Natural killer cell (primary cell): ENCODE results near the gene GPX4. TPM values are rescaled to one million over a fixed set of nuclear protein-coding genes. Genes with fewer than 3 reads are reported as not detected.

Source experiments
- ATAC-seq, 3 donors: fragments of 150-1000 bp in 2 of 3; fragments of 200-7000 bp in 1 of 3; cut with Tn5 transposase; 1 replicate in 1 of 3; 2 replicates in 2 of 3; pipeline ENCODE4 v1.10.0; 2021; ENCODE audit warnings: mild to moderate bottlenecking in 2 of 3, moderate library complexity in 2 of 3
- DNase-seq, 2 donors: peaks; one replicate each; pipeline versions ENCODE4 v3.0.0 to v3.0.0-alpha.2; 2013 to 2021; ENCODE audit warnings: mixed read lengths in 1 of 2
- H3K27ac ChIP-seq: one replicate; pipeline ENCODE4 v1.5.1; 2013; ENCODE audit warnings: mild to moderate bottlenecking, low read length
- H3K27me3 ChIP-seq: one replicate; pipeline ENCODE4 v1.6.1; 2013; ENCODE audit warnings: low read length; ENCODE audit not compliant: control insufficient read depth, insufficient read depth
- H3K36me3 ChIP-seq: one replicate; pipeline ENCODE4 v1.6.1; 2013; ENCODE audit warnings: low read length; ENCODE audit not compliant: control insufficient read depth, insufficient read depth
- H3K4me1 ChIP-seq: one replicate; pipeline ENCODE4 v1.6.1; 2013; ENCODE audit warnings: low read length; ENCODE audit not compliant: control insufficient read depth, insufficient read depth
- H3K4me3 ChIP-seq: one replicate; pipeline ENCODE4 v1.5.1; 2013; ENCODE audit warnings: low read length
- H3K9me3 ChIP-seq: one replicate; pipeline ENCODE4 v1.6.1; 2013; ENCODE audit warnings: low read length; ENCODE audit not compliant: control insufficient read depth, insufficient read depth
- H3K27ac Mint-ChIP-seq, 2 donors: one replicate each; pipeline ENCODE4 v1.8.0; 2022; ENCODE audit warnings: mild to moderate bottlenecking in 2 of 2, mixed read lengths in 2 of 2, moderate library complexity in 1 of 2
- H3K27me3 Mint-ChIP-seq, 2 donors: one replicate each; pipeline ENCODE4 v1.8.0; 2022; ENCODE audit warnings: low read depth in 2 of 2, mixed read lengths in 2 of 2
- H3K36me3 Mint-ChIP-seq: one replicate; pipeline ENCODE4 v1.8.0; 2022; ENCODE audit warnings: mixed read lengths
- H3K4me1 Mint-ChIP-seq, 2 donors: one replicate each; pipeline ENCODE4 v1.8.0; 2022; ENCODE audit warnings: mixed read lengths in 2 of 2
- H3K4me3 Mint-ChIP-seq: one replicate; pipeline ENCODE4 v1.8.0; 2022; ENCODE audit warnings: mild to moderate bottlenecking, moderate library complexity, mixed read lengths
- H3K9me3 Mint-ChIP-seq, 2 donors: one replicate each; pipeline ENCODE4 v1.8.0; 2022; ENCODE audit warnings: mixed read lengths in 2 of 2
- WGBS: methylation state at CpG from one replicate; pipeline ENCODE4 v1.1.7; 2013; ENCODE audit warnings: missing lambda C conversion rate; ENCODE audit not compliant: insufficient coverage; 5-methylcytosine and 5-hydroxymethylcytosine counted together
- intact Hi-C: fragments of 100-400 bp; cut with micrococcal nuclease; formaldehyde crosslinking; loops from one replicate; pipeline ENCODE4 v1.14.2; 2022
- total RNA-seq, 4 donors: library from RNA; stranded (reverse); fragments of 120-200 nt in 1 of 4; gene quantifications; one replicate each; pipeline versions ENCODE4 v1.2.3 to v1.2.4, GENCODE V29; 2013 to 2022
- TF ChIP-seq, protein P1 (sequence below): fragments of 200-600 bp; IDR thresholded peaks from one replicate; pipeline ENCODE4 v1.8.0; 2022; ENCODE audit warnings: antibody characterized with exemption

The GPX4 gene
- total RNA-seq, 3 donors from 2014 or later (not counting 1 experiment from before 2014, with no cell fraction given), result 108 to 126 (median 121) TPM

DNA sequence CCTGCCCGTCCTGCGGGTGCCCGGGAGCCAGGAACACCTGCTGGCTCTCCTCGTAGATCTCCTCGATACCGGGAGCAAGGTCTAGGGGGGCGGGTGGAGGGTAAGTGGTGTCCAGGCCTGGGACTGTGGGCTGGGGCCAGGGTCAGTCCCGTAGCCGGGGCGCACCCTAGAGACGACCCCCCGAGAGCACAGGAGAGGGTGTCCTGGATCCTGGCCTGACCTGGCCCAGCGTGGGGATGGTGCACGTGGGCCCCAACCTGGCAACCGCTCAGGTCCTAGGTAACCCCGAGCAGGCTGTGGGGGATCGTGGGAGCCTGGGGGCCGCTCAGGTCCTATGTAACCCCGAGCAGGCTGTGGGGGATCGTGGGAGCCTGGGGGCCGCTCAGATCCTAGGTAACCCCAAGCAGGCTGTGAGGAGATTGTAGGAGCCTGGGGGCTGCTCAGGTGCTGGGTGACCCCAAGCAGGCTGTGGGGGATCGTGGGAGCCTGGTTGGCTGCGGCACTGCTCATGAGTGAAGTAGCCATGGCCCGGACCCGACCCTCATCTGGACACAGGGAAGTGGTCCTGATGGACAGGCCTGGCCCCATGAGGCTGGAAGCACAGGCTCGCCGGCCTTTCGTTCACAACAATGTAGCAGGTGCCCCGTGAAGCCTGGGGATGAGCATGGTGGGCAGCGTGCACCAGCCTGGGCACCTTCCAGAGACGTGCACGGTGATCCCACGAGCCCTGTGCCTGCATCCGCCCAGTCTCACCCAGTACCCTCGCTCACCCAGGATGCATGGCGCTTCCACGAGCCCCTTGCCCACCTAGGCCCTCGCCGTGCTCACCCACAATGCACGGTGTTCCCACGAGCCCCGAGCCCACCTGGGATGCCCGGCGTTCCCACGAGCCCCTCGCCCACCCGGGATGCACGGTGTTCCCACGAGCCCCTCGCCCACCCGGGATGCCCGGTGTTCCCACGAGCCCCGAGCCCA lies 6.2 kb downstream of the GPX4 start:
- no peak overlapping the region for H3K4me3 ChIP-seq
- Mint-ChIP-seq H3K9me3 (no peaks in the 10 kb centered on the region), H3K27me3 (no peaks in the 10 kb centered on the region), H3K4me3 (no peak overlapping the region), H3K36me3 (no peaks in the 10 kb centered on the region), H3K4me1 (no peaks in the 10 kb centered on the region), H3K27ac (peak overlapping the region in 1 of 2 donors; percentile 14)
- DNase-seq, result no peak
- peaks cover 37% of the 10 kb centered on the region for H3K36me3 ChIP-seq
- TF ChIP-seq, protein P1, sequence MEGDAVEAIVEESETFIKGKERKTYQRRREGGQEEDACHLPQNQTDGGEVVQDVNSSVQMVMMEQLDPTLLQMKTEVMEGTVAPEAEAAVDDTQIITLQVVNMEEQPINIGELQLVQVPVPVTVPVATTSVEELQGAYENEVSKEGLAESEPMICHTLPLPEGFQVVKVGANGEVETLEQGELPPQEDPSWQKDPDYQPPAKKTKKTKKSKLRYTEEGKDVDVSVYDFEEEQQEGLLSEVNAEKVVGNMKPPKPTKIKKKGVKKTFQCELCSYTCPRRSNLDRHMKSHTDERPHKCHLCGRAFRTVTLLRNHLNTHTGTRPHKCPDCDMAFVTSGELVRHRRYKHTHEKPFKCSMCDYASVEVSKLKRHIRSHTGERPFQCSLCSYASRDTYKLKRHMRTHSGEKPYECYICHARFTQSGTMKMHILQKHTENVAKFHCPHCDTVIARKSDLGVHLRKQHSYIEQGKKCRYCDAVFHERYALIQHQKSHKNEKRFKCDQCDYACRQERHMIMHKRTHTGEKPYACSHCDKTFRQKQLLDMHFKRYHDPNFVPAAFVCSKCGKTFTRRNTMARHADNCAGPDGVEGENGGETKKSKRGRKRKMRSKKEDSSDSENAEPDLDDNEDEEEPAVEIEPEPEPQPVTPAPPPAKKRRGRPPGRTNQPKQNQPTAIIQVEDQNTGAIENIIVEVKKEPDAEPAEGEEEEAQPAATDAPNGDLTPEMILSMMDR, result no peak
- intact Hi-C loops, result loop anchor here (5.0 kb wide), 1 partner anchor 82 kb away; no protein-coding TSS in a partner anchor
- peaks cover 25% of the 10 kb centered on the region for H3K4me1 ChIP-seq
- no peaks in the 10 kb centered on the region for H3K9me3 ChIP-seq
- ATAC-seq, result no peak
- H3K27ac ChIP-seq, result no peak overlapping the region
- H3K27me3 ChIP-seq, result no peaks in the 10 kb centered on the region
- WGBS, result 95% methylated on average over 54 of the region's 54 CpGs

DNA sequence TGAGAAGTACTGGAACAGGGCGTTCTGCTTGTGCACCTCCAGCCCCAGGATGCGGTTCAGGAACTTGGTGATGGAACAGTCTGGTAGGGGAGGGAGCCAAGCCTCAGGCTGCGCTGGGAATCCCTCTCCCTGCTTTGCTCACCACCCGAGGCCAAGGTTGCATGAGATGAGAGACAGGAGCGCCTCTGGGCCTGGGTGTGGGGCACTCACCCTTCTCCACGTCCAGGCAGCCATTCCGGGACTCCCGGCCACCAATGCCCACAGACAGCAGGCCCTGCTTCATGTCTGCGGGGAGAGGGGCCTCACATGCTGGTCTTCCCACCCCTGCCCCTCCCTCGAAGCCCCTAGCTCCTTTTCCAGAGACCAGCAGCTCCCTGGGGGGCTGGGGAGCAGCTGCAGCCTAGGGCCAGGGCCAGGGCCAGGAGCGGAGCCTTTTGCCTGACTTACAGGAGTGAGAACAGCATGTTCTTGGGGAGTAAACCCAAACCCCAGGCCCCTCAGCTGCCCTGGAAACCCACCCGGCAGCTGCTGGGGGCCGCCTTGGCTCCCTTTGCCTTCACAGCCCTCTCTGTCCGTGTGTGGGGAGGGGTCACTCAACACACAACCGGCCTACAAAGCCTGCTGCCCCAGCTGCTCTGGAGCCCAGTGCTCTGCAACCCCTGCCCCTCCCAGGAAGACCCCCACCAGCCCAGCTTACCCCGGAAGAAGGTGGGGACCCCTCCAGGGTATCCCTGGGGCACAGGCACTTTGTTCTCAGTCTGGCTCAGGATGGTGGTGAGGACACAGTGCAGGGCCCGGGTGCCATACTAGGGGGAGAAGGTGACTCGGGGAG lies 7.2 kb downstream of the GPX4 start:
- H3K4me3 Mint-ChIP-seq, result no peak overlapping the region
- Histone ChIP-seq H3K36me3 (peaks cover 41% of the 10 kb centered on the region), H3K27ac (no peak overlapping the region), H3K4me1 (peaks cover 15% of the 10 kb centered on the region), H3K27me3 (no peaks in the 10 kb centered on the region), H3K4me3 (no peak overlapping the region), H3K9me3 (no peaks in the 10 kb centered on the region)
- TF ChIP-seq, protein P1, result no peak
- no peak overlapping the region for H3K27ac Mint-ChIP-seq
- DNase-seq, result no peak
- no peaks in the 10 kb centered on the region for H3K4me1 Mint-ChIP-seq
- intact Hi-C loops, result loop anchor here (5.0 kb wide), 1 partner anchor 81 kb away; no protein-coding TSS in a partner anchor
- 96% methylated on average over 18 of the region's 18 CpGs for WGBS
- no peaks in the 10 kb centered on the region for H3K36me3 Mint-ChIP-seq
- no peaks in the 10 kb centered on the region for H3K9me3 Mint-ChIP-seq
- H3K27me3 Mint-ChIP-seq, result no peaks in the 10 kb centered on the region
- ATAC-seq, result no peak

DNA sequence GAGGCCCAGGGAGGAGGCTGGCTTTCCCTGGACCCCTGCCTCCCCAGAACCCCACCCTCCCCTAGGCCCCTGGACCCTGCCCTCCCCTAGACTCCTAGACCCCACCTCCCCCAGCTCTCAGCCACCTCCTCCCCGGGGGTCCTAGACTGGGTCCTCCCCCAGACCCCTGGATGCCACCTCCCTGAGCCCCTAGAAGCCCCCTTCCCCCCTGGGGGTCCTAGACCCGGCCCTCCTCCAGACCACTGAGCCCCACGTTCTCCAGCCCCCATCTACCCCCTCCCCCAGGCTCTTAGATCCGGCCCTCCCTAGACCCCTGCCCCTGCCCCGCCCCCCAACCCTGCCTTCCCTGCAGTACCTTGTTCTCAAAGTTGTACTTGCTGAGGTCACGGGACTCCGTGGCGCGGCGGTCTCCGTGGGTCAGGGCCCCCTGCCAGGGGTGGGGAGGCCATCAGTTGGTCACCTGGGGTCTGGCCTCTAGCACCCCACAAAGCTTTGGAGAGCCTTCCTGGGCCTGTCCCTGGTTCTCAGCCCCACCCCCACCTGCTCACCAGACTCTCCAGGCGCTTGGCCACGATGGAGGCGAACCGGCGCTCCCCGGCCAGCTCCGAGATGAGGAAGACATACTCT lies 8.0 kb downstream of the GPX4 start:
- Mint-ChIP-seq H3K27ac (no peak overlapping the region), H3K4me1 (no peaks in the 10 kb centered on the region), H3K36me3 (no peaks in the 10 kb centered on the region), H3K4me3 (no peak overlapping the region), H3K27me3 (no peaks in the 10 kb centered on the region), H3K9me3 (no peaks in the 10 kb centered on the region)
- Histone ChIP-seq H3K27me3 (no peaks in the 10 kb centered on the region), H3K9me3 (no peaks in the 10 kb centered on the region), H3K27ac (no peak overlapping the region), H3K4me1 (peaks cover 13% of the 10 kb centered on the region), H3K36me3 (peaks cover 40% of the 10 kb centered on the region), H3K4me3 (no peak overlapping the region)
- no peak for ATAC-seq
- intact Hi-C loops, result loop anchor here (5.0 kb wide), 1 partner anchor 81 kb away; no protein-coding TSS in a partner anchor
- DNase-seq, result no peak
- 96% methylated on average over 18 of the region's 18 CpGs for WGBS
- TF ChIP-seq, protein P1, result no peak
